ENCODE data around the gene TECPR2. TPM values are rescaled to one million over a fixed set of nuclear protein-coding genes. Genes with fewer than 3 reads are reported as not detected.

TECPR2 gene
- total and polyA plus RNA-seq, 2 experiments from 2014 or later, result 9.5 to 20.1 TPM

GRCh38 chr14:102507857-102508312 lies 145.1 kb downstream of the TECPR2 start:
- H3K27ac ChIP-seq, result peak overlapping the region; percentile 76

DNA sequence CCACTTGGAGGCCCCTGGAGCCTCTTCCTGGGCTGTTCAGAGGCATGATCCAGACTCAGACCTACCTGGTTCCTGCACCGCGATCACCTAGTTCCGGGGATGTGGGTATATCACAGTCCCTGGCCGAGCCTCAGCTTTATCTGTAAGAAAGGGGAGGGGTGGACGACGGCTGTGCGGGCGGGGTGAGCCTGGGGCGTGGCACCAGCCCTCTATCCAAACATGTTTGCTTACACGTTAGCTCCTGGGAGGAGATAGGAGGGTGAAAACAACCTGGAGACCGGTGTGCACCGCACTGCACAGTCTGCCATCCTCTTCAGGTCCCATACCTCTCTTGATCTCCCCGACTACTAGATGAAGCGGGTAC lies 145.7 kb downstream of the TECPR2 start:
- peak overlapping the region; percentile 98 for H3K27ac ChIP-seq

More at GRCh38 chr14:102507857-102508312, 145.1 kb downstream of the TECPR2 start:
- Histone ChIP-seq H3K36me3 (replicated peaks; ENCODE audit: insufficient read depth, low read depth) (no peaks in the 10 kb centered on the region), H3K79me2 (no peaks in the 10 kb centered on the region), H4K20me1 (ENCODE audit: insufficient read depth, poor library complexity, severe bottlenecking) (no peaks in the 10 kb centered on the region), H3K4me1 (ENCODE audit: insufficient read depth) (peaks cover 22% of the 10 kb centered on the region), H3K4me3 (no peak overlapping the region), H3K9me2 (replicated peaks; ENCODE audit: insufficient read depth) (no peaks in the 10 kb centered on the region), H2AFZ (no peak overlapping the region), H3K9me3 (ENCODE audit: low read depth) (no peaks in the 10 kb centered on the region), H3K27me3 (no peaks in the 10 kb centered on the region), H3K4me2 (peak overlapping the region; percentile 95)
- WGBS (ENCODE audit: low lambda C conversion rate, missing lambda C conversion rate), result 99% methylated on average over 15 of the region's 21 CpGs
- DNase-seq (ENCODE audit: low spot score), result no peak
- TF ChIP-seq EZH2 (IDR thresholded peaks at IDR 0.05; ENCODE audit: borderline replicate concordance), result no peak
- no peak for TF ChIP-seq CTCF (IDR thresholded peaks at IDR 0.05; ENCODE audit: poor library complexity)
- TF ChIP-seq EZH2phosphoT487 (IDR thresholded peaks at IDR 0.05; ENCODE audit: low read depth, severe bottlenecking, unreplicated experiment), result no peak

DNA sequence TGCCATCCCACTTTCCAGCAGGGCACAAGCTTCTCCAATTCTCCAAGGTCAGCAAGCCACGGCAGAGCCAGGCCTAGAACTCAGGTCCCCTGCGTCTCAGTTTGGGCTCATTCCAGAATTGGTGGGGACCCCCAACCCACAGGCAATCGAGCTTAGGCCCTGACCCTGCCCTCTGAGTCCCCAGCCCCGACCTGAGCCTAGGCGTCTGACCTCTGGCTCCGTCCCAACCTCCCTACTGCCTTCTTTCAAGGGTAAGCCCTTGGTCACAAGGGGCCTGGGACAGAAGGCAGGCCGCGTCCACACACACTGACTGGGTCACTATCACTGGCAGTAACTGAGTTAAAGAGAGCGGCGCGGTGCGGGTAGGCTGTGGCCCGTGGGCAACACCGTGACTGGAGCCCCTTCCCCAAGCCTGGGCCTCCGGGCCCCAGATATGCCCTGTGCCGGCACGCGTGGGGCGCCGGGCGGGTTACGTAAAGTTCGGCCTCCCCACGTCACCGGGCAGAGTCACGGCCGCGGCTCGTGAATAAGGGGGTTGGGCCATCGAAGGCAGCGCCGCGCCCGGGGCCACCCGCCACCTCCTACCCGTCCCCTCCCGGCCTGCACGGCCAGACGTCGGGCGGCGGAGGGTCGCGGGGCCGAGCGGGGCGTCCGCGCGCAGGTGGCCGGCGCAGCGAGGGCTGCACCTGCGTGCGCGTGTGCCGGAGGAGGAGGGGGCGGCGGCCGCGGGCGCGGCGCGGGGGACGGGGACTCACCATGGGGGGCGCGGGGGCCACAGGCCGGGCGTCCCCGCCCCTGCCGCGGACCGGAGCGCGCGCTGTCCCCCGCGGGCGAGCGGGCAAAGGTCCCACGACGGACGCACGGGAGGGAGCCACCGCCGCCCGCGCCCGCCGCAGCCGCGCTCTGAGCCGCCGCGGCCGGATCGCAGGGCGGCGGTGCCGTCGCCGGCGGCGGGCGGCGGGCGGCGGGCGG lies 146.3 kb downstream of the TECPR2 start:
- H2AFZ ChIP-seq, result no peak overlapping the region
- no peaks in the 10 kb centered on the region for H3K9me3 ChIP-seq (ENCODE audit: low read depth)
- H4K20me1 ChIP-seq (ENCODE audit: insufficient read depth, poor library complexity, severe bottlenecking), result no peaks in the 10 kb centered on the region
- TF ChIP-seq EZH2phosphoT487 (IDR thresholded peaks at IDR 0.05; ENCODE audit: low read depth, severe bottlenecking, unreplicated experiment), result no peak
- peaks cover 22% of the 10 kb centered on the region for H3K4me1 ChIP-seq (ENCODE audit: insufficient read depth)
- peak overlapping the region; percentile 98 for H3K27ac ChIP-seq
- no peaks in the 10 kb centered on the region for H3K36me3 ChIP-seq (replicated peaks; ENCODE audit: insufficient read depth, low read depth)
- no peaks in the 10 kb centered on the region for H3K79me2 ChIP-seq
- H3K27me3 ChIP-seq, result no peaks in the 10 kb centered on the region
- H3K4me2 ChIP-seq, result peak overlapping the region; percentile 95
- WGBS (ENCODE audit: low lambda C conversion rate, missing lambda C conversion rate), result 7% methylated on average over 51 of the region's 110 CpGs
- peak; percentile 82 for DNase-seq (ENCODE audit: low spot score)
- H3K9me2 ChIP-seq (replicated peaks; ENCODE audit: insufficient read depth), result no peaks in the 10 kb centered on the region
- H3K4me3 ChIP-seq, result peak overlapping the region; percentile 72

More for the DNA sequence above, 145.7 kb downstream of the TECPR2 start:
- Histone ChIP-seq H3K4me2 (peak overlapping the region; percentile 95), H2AFZ (no peak overlapping the region), H3K9me2 (replicated peaks; ENCODE audit: insufficient read depth) (no peaks in the 10 kb centered on the region), H3K9me3 (ENCODE audit: low read depth) (no peaks in the 10 kb centered on the region), H4K20me1 (ENCODE audit: insufficient read depth, poor library complexity, severe bottlenecking) (no peaks in the 10 kb centered on the region), H3K4me1 (ENCODE audit: insufficient read depth) (peaks cover 22% of the 10 kb centered on the region), H3K27me3 (no peaks in the 10 kb centered on the region), H3K79me2 (no peaks in the 10 kb centered on the region), H3K36me3 (replicated peaks; ENCODE audit: insufficient read depth, low read depth) (no peaks in the 10 kb centered on the region), H3K4me3 (peak overlapping the region; percentile 72)
- TF ChIP-seq EZH2phosphoT487 (IDR thresholded peaks at IDR 0.05; ENCODE audit: low read depth, severe bottlenecking, unreplicated experiment) (no peak), EZH2 (IDR thresholded peaks at IDR 0.05; ENCODE audit: borderline replicate concordance) (no peak), CTCF (IDR thresholded peaks at IDR 0.05; ENCODE audit: poor library complexity) (no peak)
- peak; percentile 87 for DNase-seq (ENCODE audit: low spot score)
- WGBS (ENCODE audit: low lambda C conversion rate, missing lambda C conversion rate), result 53% methylated on average over 7 of the region's 14 CpGs
